GM19239 (cell line): ENCODE results near the gene MIP.
A peak's percentile ranks its signal among the peaks of the same experiment; 100 is the strongest.
"Not testable (repeated sequence)": the region's sequence is repeated elsewhere in the genome, so short reads cannot be mapped to it uniquely, and the experiment has no call there.

Source experiments
- DNase-seq: peaks from one replicate; pipeline ENCODE4 v3.0.0; 2011; ENCODE audit warnings: low spot score; ENCODE audit not compliant: insufficient read length
- FAIRE-seq: peaks from 2 replicates; lab custom pipeline; 2011; peaks lifted over from hg19 to GRCh38; lab: Jason Lieb, UNC

MIP gene

GRCh38 chr12:56454557-56454956 lies at the start of gene MIP:
Gene MIP, minus strand, starts transcription at chr12:56454657. Its CDS starts 44 bp downstream, at chr12:56454613.
- no peak for FAIRE-seq
- no peak for DNase-seq

DNA sequence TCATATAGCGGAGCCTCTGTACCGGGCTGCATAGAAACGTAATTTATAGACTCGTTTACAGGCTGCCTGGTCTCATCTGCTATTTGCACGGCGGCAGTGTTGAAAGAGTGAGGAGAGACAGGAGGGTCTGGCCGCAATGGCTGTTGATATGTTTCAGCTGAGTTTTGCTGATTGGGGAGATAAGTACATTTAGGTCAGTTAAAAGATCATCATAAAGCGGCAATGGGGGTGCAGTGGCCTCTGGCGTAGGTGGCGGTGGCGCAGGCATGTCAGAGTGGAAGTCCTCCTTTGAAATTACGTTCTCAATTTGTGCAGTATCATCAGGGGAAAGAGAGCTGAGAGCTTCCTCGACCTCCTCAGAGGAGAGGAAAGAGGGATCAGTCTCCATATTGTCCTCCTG lies 45.4 kb upstream of the MIP start:
- not testable (repeated sequence) for FAIRE-seq, DNase-seq

DNA sequence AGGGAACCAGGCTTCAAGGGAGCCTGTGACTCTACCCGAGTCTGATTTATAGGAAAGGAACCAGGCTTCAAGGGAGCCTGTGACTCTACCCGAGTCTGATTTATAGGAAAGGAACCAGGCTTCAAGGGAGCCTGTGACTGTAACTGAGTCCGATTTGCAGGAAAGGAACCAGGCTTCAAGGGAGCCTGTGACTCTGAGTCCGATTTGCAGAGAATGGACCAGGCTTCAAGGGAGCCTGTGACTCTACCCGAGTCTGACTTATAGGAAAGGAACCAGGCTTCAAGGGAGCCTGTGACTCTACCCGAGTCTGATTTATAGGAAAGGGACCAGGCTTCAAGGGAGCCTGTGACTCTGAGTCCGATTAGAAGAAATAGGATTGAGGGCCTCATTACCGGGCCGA lies 45.0 kb upstream of the MIP start:
- FAIRE-seq, DNase-seq: not testable (repeated sequence)

DNA sequence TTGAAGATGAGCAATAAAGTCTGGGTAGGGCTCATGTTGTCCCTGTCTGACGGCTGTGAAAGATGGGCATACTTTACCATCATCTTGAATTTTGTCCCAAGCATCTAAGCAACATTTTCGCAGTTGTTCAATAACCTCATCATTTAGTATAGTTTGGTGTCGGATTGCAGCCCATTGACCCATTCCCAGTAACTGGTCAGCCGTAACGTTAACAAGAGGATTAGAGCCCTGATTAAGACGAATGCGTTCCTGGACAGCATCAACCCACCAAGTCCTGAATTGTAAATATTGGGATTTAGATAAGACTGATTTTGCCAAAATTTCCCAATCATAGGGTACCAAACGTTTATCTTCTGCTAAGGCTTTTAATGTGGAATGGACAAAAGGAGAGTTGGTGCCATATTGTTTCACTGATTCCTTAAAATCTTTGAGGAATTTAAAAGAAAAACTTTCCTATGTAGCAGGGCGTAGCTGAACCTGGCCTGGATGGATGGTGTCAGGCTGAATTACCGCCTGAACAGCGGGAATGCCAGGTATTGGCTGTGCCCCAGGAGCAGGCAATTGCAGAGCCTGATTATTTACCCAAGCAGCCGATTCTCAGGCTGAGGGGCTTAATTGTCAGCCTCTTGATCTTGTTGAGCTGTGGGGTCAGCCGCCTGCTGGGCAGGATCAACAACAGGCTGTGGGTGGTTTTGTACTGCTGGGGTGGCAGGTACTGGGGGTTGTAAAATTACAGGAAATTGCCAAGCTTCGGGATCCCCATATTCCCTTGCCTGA lies 43.9 kb upstream of the MIP start:
- not testable (repeated sequence) for DNase-seq, FAIRE-seq

DNA sequence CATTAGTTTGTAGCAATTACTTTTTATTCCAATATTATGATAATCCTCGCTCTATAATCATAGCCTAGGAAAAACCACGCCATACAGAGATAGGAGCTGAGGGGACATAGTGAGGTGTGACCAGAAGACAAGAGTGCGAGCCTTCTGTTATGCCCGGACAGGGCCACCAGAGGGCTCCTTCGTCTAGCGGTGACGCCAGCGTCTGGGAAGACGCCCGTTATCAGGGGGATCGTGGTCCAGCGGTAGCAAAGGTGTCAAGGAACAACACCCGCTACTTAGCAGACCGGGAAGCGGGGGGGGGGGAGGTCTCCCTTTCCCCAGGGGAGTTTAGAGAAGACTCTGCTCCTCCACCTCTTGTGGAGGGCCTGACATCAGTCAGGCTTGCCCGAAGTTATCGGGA lies 42.2 kb upstream of the MIP start:
- DNase-seq, FAIRE-seq: not testable (repeated sequence)

DNA sequence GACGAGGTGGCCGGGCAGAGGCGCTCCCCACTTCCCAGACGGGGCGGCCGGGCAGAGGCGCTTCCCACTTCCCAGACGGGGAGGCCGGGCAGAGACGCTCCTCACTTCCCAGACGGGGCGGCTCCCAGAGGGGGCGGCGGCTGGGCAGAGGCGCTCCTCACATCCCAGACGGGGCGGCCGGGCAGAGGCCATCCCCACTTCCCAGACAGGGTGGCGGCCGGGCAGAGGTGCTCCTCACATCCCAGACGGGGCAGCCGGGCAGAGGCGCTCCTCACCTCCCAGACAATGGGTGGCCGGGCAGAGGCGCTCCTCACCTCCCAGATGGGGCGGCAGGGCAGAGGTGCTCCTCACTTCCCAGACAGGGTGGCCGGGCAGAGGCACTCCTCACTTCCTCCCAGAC lies 40.0 kb upstream of the MIP start:
- not testable (repeated sequence) for DNase-seq, FAIRE-seq

DNA sequence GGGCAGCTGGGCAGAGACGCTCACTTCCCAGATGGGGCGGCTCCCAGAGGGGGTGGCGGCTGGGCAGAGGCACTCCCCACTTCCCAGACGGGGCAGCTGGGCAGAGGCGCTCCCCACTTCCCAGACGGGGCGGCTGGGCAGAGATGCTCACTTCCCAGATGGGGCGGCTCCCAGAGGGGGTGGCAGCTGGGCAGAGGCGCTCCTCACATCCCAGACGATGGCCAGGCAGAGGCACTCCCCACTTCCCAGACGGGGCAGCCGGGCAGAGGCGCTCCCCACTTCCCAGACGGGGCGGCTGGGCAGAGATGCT lies 39.6 kb upstream of the MIP start:
- not testable (repeated sequence) for DNase-seq, FAIRE-seq

DNA sequence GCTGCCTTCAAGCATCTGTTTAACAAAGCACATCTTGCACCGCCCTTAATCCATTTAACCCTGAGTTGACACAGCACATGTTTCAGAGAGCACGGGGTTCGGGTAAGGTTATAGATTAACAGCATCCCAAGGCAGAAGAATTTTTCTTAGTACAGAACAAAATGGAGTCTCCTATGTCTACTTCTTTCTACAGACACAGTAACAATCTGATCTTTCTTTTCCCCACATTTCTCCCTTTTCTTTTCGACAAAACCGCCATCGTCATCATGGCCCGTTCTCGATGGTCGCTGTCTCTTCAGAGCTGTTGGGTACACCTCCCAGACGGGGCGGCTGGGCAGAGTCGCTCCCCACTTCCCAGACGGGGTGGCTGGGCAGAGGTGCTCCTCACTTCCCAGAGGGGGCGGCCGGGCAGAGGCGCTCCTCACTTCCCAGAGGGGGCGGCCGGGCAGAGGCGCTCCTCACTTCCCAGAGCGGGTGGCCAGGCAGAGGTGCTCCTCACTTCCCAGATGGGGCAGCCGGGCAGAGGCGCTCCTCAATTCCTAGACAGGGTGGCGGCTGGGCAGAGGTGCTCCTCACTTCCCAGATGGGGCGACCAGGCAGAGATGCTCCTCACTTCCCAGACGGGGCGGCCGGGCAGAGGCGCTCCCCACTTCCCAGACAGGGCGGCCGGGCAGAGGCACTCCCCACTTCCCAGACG lies 39.1 kb upstream of the MIP start:
- FAIRE-seq, DNase-seq: not testable (repeated sequence)

DNA sequence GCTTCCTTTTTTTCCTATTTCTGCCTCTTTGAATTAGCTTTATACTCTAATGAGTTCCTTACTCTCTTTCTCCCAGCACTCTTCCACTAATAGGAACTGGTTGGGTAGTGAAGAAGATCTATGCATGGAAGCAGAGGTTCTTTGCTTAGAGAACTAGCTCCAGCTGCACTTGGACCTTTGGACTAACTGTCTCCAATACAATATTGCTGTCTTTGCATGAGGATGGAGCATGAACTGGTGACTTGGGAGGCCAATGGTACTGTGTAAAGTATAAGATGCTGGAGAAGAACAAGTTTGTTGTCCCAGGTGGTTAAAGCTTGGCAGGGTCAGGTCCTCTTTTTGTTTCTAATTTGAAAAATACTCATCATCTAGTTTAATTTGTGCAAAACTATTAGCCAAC lies 35.9 kb upstream of the MIP start:
- DNase-seq (no peak), FAIRE-seq (no peak)

DNA sequence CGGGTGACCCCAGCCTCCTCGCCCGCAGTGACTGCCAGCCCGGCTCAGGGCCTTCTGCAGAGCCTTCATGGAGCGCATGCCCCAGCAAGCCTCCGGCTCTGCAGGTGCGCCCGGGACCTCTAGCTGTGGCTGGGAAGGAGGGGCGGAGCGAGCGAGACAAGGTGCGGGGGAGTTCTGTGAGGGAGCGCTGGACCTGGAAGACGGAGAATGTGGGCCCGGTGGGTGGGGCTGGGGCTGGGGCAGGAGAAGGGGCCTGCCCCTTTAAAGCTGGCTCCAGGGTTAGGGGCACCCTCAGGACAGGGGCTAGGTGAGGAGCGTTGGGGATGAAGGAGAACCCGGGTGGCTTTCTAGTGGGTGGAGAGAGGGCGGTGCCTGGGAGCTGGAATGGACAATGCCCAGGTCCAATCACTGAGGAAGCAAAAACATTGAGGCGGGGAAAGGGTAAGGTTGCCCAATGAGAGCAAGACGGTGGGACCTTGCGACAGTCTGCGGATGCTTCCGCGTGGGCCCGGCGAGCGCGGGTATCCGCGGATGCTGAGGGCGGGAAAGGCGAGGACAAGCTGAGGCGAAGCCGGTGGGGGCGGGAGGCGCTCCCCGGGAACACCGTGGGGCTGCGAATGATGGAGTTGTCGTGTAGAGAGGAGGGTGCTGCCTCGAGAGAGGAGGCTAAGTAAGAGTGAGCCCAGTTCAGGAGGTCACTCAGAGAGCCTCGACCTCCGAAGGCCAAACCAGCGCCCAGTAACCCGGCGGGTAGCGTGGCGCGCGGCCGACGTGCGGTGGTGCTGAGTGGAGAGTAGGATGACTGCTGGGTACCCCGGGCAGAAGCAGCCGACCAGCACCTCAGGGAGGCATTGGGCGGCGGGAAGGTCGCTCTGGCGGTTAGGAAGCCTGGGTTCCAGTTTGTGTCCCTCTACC lies 33.8 kb upstream of the MIP start, which contains the start of gene GLS2:
TSS of gene GLS2 (minus strand) at position 121 of the 915 bp plus-strand sequence. CDS start at position 78, 43 bp downstream.
- FAIRE-seq (peak; percentile 70), DNase-seq (peak; percentile 88)

- DNase-seq (no peak), FAIRE-seq (no peak)
Measured at GRCh38 chr12:56487448-56488040, 33.1 kb upstream of the MIP start.

DNA sequence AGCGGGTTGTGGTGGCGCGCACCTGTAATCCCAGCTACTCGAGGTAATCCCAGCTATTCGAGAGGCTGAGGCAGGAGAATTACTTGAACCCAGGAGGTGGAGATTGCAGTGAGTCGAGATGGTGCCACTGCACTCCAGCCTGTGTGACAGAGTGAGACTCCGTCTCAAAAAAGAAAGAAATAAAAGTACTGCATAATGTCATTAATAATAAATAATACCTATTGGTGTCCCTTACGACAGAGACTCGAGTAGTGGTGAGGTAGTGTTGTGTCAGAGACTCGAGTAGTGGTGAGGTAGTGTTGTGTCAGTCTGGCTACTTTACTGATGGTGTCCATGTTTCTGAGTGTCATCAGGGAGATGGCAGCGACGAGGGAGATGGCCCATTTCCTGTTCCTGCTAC lies 32.2 kb upstream of the MIP start:
- DNase-seq (no peak), FAIRE-seq (no peak)

DNA sequence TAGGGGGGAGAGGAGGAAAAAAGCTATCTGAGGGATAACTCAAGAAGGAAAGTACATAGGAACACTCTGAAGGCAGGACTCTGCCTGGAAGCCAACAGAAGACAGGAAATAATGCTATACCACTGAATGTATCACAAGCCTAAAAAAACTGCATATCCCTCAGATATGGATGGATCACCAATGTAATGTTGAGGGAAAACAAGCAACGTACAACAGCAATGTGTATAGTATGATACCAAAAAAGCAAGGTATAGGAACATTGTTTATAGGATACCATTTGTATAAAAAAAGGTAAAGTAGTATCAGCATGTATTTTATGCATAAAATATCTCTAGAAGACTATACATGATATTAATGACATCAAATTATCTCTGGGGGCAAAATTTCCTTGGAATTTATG lies 30.1 kb upstream of the MIP start:
- FAIRE-seq: no peak
- DNase-seq: no peak

- no peak for FAIRE-seq
- DNase-seq: no peak
Measured at GRCh38 chr12:56479625-56480024, 25.2 kb upstream of the MIP start.

DNA sequence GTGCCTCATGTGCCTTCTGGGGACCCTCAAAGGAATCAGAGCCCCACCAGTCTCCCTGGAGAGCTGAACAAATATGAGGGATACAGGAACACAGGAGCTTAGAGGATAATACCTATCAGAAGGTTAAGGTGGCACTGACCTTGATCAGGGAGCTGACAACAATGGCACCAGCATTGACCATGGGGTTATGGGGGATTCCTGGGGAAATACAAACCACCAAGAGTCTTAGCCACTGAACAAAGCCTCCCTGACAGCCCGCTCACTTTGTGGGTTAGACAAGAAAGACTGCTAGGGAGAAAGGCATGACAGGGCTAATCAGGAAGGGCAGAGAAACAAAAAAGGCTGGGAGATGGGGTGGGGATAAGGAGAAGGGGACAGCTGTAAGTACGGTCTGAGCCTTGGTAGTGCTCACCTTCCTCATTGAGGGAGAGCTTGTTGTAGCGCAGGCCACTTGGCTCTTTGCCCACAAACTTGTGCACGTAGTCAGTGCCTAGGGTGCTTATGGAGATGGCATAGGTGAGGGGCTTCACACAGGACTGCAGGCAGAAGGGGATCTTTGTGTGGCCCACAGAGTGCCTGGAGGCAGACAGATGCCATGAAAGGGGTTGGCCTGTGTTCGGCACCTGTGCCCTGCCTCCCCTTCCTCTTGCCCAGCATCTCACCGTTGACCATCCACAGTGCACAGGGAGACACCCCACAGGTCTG lies 23.2 kb upstream of the MIP start:
- DNase-seq: no peak
- FAIRE-seq: no peak

DNA sequence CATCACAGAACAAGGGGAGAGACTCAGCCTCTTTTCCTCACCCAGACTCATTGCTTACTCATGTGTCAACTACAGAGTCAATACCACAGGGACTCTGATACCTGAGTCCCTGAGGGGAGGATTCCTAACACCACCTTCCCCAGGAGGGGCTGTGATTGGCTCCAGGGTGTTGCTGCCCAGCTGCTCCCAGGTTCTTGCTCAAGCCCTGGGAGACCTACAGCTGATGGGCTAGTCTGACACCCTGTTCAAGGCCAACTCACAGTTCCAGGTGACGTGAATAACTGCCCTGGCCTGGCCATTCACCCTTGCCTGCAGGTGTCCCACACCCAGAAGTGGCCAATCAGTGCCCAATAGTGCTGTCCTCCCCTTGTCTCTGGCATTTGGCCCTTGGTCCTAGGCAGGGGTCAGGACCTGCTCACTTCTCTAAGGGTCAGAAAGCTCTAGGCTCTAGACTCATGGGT lies 22.5 kb upstream of the MIP start:
- no peak for FAIRE-seq

DNA sequence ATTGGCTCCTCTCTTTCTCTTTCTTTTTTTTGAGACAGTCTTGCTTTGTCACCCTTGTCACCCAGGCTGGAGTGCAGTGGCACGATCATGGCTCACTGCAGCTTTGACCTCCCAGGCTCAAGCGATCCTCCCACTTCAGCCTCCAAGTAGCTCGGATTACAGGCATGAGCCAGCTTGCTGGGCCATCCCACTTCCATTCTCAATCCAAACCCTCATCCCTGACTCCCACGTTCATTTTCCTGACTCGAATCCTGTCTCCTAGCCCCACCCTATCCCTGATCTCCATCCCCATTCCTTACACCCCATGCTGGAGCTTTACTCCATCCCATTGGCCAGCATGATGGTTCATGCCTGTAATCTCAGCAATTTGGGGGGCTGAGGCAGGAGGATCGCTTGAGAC lies 21.7 kb upstream of the MIP start:
- FAIRE-seq (no peak), DNase-seq (no peak)

More for the DNA sequence above, 22.5 kb upstream of the MIP start:
- DNase-seq: no peak

DNA sequence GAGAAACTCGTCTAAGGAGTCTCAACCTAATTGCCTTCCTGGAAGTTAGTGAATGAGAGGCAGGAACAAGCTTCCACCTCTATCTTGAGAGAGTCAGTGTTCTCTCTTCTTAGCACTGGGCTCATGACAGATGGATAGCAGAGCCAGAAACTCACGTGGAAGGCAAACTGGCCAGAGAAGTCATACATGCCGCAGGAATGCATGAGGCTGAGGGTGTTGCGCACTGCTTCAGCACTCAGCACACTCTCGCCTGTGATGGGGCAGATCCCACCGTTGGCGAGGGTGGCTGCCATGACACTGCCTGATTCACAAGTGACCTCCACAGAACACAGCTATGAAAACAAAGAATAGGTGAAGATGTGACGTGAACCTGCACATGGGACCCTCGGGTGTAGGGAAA lies 19.9 kb upstream of the MIP start:
- no peak for FAIRE-seq
- DNase-seq: no peak
